Prostate gland (tissue), 2 donors: ENCODE results near the gene NIM1K.

Experiments used
- POLR2A ChIP-seq: fragments of 450-650 bp; IDR thresholded peaks from one replicate; pipeline ENCODE4 v1.6.1; 2016; ENCODE audit warnings: antibody characterized with exemption, mild to moderate bottlenecking
- POLR2AphosphoS5 ChIP-seq: sonication (generic); formaldehyde crosslinking; IDR thresholded peaks from one replicate; pipeline ENCODE4 v1.6.1; 2017; ENCODE audit warnings: antibody characterized with exemption
- TF ChIP-seq, protein P1 (sequence below), 4 experiments: fragments of 200-600 bp in 2 of 4; fragments of 450-650 bp in 2 of 4; sonication (generic) in 2 of 4; IDR thresholded peaks; 1 replicate in 3 of 4; 2 replicates in 1 of 4; pipeline ENCODE4 v1.5.1; 2016 to 2019; ENCODE audit warnings: antibody characterized with exemption in 4 of 4, mild to moderate bottlenecking in 2 of 4, moderate library complexity in 2 of 4

GRCh38 chr5:43171926-43172325 lies 20.1 kb upstream of the NIM1K start:
- TF ChIP-seq, protein P1, sequence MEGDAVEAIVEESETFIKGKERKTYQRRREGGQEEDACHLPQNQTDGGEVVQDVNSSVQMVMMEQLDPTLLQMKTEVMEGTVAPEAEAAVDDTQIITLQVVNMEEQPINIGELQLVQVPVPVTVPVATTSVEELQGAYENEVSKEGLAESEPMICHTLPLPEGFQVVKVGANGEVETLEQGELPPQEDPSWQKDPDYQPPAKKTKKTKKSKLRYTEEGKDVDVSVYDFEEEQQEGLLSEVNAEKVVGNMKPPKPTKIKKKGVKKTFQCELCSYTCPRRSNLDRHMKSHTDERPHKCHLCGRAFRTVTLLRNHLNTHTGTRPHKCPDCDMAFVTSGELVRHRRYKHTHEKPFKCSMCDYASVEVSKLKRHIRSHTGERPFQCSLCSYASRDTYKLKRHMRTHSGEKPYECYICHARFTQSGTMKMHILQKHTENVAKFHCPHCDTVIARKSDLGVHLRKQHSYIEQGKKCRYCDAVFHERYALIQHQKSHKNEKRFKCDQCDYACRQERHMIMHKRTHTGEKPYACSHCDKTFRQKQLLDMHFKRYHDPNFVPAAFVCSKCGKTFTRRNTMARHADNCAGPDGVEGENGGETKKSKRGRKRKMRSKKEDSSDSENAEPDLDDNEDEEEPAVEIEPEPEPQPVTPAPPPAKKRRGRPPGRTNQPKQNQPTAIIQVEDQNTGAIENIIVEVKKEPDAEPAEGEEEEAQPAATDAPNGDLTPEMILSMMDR (IDR thresholded peaks at IDR 0.05) = no peak
- TF ChIP-seq POLR2A (no peak), POLR2AphosphoS5 (no peak)
